ENCODE results near the gene ACTR1B.

DNA sequence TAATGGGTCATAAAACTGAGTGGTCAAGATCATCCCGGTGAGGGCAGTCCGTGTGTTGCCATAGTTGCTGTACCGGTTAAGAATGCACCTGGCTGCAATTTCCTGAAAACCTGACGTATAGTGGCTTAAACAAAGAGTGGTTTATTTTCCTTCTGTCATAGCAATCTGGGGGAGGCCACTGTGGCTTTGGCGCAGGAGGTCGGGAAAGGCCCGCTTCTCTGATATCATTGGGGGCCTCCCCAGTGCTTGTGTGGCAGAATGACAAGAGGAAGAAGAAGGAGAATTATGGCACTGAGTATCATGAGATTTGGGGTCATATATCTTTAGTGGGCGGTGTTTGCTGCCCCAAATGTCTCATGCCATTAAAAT is 10.1 kb upstream of the ACTR1B start:
- TF ChIP-seq, protein P1, sequence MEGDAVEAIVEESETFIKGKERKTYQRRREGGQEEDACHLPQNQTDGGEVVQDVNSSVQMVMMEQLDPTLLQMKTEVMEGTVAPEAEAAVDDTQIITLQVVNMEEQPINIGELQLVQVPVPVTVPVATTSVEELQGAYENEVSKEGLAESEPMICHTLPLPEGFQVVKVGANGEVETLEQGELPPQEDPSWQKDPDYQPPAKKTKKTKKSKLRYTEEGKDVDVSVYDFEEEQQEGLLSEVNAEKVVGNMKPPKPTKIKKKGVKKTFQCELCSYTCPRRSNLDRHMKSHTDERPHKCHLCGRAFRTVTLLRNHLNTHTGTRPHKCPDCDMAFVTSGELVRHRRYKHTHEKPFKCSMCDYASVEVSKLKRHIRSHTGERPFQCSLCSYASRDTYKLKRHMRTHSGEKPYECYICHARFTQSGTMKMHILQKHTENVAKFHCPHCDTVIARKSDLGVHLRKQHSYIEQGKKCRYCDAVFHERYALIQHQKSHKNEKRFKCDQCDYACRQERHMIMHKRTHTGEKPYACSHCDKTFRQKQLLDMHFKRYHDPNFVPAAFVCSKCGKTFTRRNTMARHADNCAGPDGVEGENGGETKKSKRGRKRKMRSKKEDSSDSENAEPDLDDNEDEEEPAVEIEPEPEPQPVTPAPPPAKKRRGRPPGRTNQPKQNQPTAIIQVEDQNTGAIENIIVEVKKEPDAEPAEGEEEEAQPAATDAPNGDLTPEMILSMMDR (IDR thresholded peaks at IDR 0.05; ENCODE audit: insufficient read depth, low read length, poor library complexity, severe bottlenecking): no peak
- TF ChIP-seq EZH2phosphoT487 (conservative IDR thresholded peaks at IDR 0.05; ENCODE audit: low read length): no peak

Measured in SU-DHL-6 (cell line).